Right lobe of liver (tissue), 4 donors: ENCODE measurements around the gene XRCC6.
"Not testable (repeated sequence)": the region's sequence is repeated elsewhere in the genome, so short reads cannot be mapped to it uniquely, and the experiment has no call there.

Experiments used
- POLR2A ChIP-seq: fragments of 450-650 bp; IDR thresholded peaks from one replicate; pipeline ENCODE4 v1.6.1; 2017; ENCODE audit warnings: antibody characterized with exemption, mild to moderate bottlenecking
- TF ChIP-seq, protein P1 (sequence below), 4 donors: fragments of 200-600 bp in 3 of 4; fragments of 450-650 bp in 1 of 4; IDR thresholded peaks; one replicate each; pipeline versions ENCODE4 v1.5.1 to v1.8.0; 2016 to 2022; ENCODE audit warnings: antibody characterized with exemption in 4 of 4, mild to moderate bottlenecking in 2 of 4
- donor health status: DM: no; HTN: no; CAD: no.
- donor health status: DM: no; HTN: no; CAD: no.
- donor health status: DM: no; HTN: yes; CAD: no.

DNA sequence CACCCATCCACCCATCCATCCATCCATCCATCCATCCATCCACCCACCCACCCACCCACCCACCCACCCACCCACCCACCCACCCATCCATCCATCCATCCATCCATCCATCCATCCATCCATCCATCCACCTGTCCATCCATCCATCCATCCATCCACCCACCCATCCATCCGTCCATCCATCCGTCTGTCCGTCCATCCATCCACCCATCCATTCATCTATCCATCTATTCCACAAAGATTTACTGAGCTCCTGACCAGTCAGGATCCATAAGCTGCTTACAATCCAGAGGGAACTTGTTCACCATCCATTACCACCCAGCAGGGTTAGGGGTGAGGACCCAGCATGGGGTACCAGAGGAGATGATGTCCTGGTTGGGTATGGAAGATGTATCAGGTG lies 48.8 kb upstream of the XRCC6 start:
- TF ChIP-seq, protein P1, sequence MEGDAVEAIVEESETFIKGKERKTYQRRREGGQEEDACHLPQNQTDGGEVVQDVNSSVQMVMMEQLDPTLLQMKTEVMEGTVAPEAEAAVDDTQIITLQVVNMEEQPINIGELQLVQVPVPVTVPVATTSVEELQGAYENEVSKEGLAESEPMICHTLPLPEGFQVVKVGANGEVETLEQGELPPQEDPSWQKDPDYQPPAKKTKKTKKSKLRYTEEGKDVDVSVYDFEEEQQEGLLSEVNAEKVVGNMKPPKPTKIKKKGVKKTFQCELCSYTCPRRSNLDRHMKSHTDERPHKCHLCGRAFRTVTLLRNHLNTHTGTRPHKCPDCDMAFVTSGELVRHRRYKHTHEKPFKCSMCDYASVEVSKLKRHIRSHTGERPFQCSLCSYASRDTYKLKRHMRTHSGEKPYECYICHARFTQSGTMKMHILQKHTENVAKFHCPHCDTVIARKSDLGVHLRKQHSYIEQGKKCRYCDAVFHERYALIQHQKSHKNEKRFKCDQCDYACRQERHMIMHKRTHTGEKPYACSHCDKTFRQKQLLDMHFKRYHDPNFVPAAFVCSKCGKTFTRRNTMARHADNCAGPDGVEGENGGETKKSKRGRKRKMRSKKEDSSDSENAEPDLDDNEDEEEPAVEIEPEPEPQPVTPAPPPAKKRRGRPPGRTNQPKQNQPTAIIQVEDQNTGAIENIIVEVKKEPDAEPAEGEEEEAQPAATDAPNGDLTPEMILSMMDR (IDR thresholded peaks at IDR 0.05), result not testable (repeated sequence)
- not testable (repeated sequence) for TF ChIP-seq POLR2A
